Peyer's patch (tissue), 4 donors: ENCODE measurements around the gene FOXO1. TPM values are rescaled to one million over a fixed set of nuclear protein-coding genes. Genes with fewer than 3 reads are reported as not detected.

Experiments
- DNase-seq, 3 donors: peaks; one replicate each; pipeline ENCODE4 v3.0.0-alpha.2; 2017 to 2019
- H3K27ac ChIP-seq, 4 donors: fragments of 200-600 bp; sonication (generic); one replicate each; pipeline ENCODE4 v1.5.1; 2016 to 2019
- H3K27me3 ChIP-seq, 2 donors: fragments of 200-600 bp; sonication (generic); one replicate each; pipeline ENCODE4 v1.5.1; 2019
- H3K36me3 ChIP-seq, 3 donors: fragments of 200-600 bp; sonication (generic); one replicate each; pipeline ENCODE4 v1.5.1; 2016 to 2019
- H3K4me1 ChIP-seq, 4 donors: fragments of 200-600 bp; sonication (generic); one replicate each; pipeline ENCODE4 v1.5.1; 2016 to 2019
- H3K4me3 ChIP-seq, 4 donors: fragments of 200-600 bp; sonication (generic); 1 replicate in 3 of 4; 2 replicates in 1 of 4; pipeline ENCODE4 v1.5.1; 2016 to 2019; ENCODE audit warnings: mild to moderate bottlenecking in 1 of 4
- H3K9me3 ChIP-seq, 4 donors: fragments of 200-600 bp; sonication (generic); one replicate each; pipeline ENCODE4 v1.5.1; 2016 to 2019; ENCODE audit warnings: mild to moderate bottlenecking in 1 of 4
- CTCF ChIP-seq, 6 experiments: fragments of 450-650 bp in 4 of 6; fragments of 200-600 bp in 2 of 6; sonication (generic) in 1 of 6; IDR thresholded peaks; one replicate each; pipeline ENCODE4 v1.5.1; 2017 to 2019; ENCODE audit warnings: antibody characterized with exemption in 6 of 6, mild to moderate bottlenecking in 3 of 6, moderate library complexity in 1 of 6
- POLR2A ChIP-seq, 2 donors: fragments of 450-650 bp; IDR thresholded peaks; one replicate each; pipeline ENCODE4 v1.5.1; 2017; ENCODE audit warnings: antibody characterized with exemption in 2 of 2, mild to moderate bottlenecking in 2 of 2, moderate library complexity in 2 of 2
- total RNA-seq, 4 donors: library from RNA; depleted of rRNA; stranded (reverse); fragments of >200 nt; gene quantifications; one replicate each; pipeline ENCODE4 v1.1.0, GENCODE V29; 2016

FOXO1 gene
- total RNA-seq, 4 donors from 2014 or later, result 22.2 to 32.2 (median 26.8) TPM

DNA sequence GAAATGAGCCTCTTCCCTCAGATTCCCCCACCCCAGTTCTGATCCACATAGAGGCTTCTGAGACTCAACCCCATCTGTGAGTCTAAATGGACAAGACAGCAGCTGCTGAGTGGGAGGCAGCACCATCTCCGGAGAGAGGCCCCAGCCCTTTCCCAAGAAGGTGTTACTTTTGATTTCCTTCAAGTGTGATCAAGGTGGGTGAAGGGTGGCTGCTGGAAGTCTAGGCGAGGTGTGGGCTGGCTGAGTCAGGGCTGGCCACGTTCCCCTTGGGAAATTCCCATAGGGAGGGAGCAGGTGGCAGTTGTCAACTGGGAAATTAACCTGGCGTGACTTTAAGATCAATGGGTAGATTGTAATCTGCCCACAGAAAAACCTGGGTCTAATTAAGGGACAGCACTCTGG, 148.0 kb downstream of the FOXO1 start:
- no peak for TF ChIP-seq POLR2A (IDR thresholded peaks at IDR 0.05)
- no peak for TF ChIP-seq CTCF (IDR thresholded peaks at IDR 0.05)
- Histone ChIP-seq H3K9me3 (no peaks in the 10 kb centered on the region), H3K4me1 (no peaks in the 10 kb centered on the region), H3K36me3 (no peaks in the 10 kb centered on the region), H3K27me3 (no peaks in the 10 kb centered on the region), H3K4me3 (no peak overlapping the region), H3K27ac (no peak overlapping the region)
- no peak for DNase-seq

DNA sequence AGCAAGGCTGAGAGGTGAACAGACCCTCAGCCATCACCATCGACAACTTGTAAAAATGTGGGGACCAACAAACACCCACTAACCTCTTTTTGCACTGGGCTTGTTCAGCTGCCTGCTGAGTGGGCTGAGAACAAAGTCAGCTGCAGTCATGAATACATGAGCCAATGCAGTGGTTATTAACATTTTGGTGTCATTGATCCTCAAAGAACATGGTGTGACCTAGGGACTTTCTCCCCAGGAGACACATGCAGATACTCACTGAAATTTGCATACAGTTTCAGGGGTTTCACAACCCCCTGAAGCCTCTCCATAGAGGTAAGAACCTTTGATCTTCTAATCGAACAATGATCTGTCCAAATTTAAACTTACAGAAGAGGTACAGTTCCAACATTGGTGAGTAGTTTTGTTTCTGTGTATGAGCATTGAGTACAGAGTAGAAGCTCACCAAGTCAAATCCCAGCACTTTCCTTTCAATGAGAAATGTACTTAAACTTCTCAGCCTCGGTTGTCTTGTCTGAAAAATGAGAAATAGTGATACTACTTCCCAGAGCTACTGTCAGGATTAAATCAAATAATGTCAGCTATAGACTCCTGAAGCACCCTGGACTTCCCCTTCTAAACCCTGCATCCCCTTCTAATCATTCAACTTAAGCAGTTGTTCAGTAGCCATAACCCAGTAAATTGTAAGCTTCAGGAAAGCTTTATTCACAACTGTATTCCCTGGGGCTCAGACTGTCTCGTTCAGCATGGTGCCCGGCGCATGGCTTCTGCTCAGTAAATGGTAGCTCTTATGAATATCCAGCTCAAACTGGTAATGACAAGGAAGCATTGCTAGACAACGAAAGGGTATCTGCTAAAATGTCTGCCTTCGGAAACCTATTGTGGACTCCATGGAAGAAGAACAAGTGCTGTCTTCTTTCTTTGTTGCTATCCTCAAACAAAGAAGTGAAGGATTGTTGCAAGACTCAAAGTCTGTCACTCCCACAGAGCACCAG, 148.7 kb downstream of the FOXO1 start:
- Histone ChIP-seq H3K27ac (no peak overlapping the region), H3K4me3 (no peak overlapping the region)
- no peak for DNase-seq

DNA sequence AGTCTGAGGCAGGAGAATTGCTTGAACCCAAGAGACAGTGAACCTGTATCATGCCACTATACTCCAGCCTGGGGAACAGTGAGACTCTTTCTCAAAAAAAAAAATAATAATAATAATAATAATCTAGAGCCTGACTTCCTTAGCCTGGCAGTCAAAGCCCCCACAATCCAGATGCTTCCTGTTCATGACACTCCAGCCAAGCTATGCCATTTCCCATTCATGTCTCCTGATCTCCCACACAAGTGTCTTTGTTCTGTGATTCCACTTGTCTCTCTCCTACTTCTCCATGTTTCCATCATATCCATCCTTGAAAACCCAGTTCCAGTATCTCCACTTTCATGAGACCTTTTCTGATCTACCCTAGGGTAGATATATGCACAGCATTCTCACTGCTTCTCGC, 150.7 kb downstream of the FOXO1 start:
- TF ChIP-seq POLR2A (IDR thresholded peaks at IDR 0.05) (no peak), CTCF (IDR thresholded peaks at IDR 0.05) (no peak)
- Histone ChIP-seq H3K27ac (no peak overlapping the region), H3K4me1 (no peaks in the 10 kb centered on the region), H3K36me3 (no peaks in the 10 kb centered on the region), H3K27me3 (no peaks in the 10 kb centered on the region), H3K9me3 (no peaks in the 10 kb centered on the region), H3K4me3 (no peak overlapping the region)
- DNase-seq, result no peak

More for the DNA sequence above, 148.7 kb downstream of the FOXO1 start:
- Histone ChIP-seq H3K4me1 (no peaks in the 10 kb centered on the region), H3K27me3 (no peaks in the 10 kb centered on the region), H3K36me3 (no peaks in the 10 kb centered on the region), H3K9me3 (no peaks in the 10 kb centered on the region)
- no peak for TF ChIP-seq POLR2A (IDR thresholded peaks at IDR 0.05)
- TF ChIP-seq CTCF (IDR thresholded peaks at IDR 0.05), result no peak

DNA sequence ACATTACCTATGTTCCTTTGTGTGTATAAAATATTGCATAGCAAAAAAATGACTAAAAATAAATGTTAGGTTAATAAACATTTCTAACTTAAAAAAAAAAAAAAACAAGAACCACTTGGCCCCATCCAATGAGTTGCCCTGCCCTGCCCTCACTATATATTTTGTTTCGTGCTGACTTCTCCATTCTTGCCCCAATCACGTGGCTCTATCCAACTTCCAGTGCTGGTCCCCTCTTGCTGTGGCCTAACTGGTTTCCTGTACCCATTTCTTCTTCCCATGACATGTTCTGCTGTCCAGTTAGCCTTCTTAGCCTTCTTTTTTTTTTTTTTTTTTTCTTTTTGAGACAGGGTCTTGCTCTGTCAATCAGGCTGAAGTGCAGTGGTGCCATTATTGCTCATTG, 151.6 kb downstream of the FOXO1 start:
- H3K27ac ChIP-seq, result no peak overlapping the region
- no peaks in the 10 kb centered on the region for H3K4me1 ChIP-seq
- H3K9me3 ChIP-seq, result no peaks in the 10 kb centered on the region
- no peak for TF ChIP-seq CTCF (IDR thresholded peaks at IDR 0.05)
- TF ChIP-seq POLR2A (IDR thresholded peaks at IDR 0.05), result no peak
- no peaks in the 10 kb centered on the region for H3K36me3 ChIP-seq
- no peak for DNase-seq
- no peaks in the 10 kb centered on the region for H3K27me3 ChIP-seq
- H3K4me3 ChIP-seq, result no peak overlapping the region

DNA sequence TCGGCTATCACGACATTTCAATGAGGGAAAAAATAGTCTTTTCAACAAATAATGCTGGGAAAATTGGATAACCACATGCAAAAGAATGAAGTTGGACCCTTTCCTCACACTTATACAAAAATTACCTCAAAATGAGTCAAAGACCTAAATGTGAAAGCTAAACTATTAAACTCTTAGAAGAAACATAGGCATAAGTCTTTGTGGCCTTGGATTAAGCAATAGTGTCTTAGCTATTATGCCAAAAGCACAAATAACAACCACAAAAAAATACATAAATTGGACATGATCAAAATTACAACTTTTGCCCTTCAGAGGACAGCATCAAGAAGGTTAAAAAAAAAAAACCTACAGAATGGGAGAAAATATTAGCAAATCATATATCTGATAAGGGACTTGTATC, 156.6 kb downstream of the FOXO1 start:
- Histone ChIP-seq H3K27me3 (no peaks in the 10 kb centered on the region), H3K36me3 (no peaks in the 10 kb centered on the region), H3K4me3 (no peak overlapping the region), H3K27ac (no peak overlapping the region), H3K9me3 (no peaks in the 10 kb centered on the region), H3K4me1 (no peaks in the 10 kb centered on the region)
- DNase-seq, result no peak
- no peak for TF ChIP-seq POLR2A (IDR thresholded peaks at IDR 0.05)
- no peak for TF ChIP-seq CTCF (IDR thresholded peaks at IDR 0.05)
